MCF 10A (cell line): Measurements from ENCODE around the gene GAS1. TPM values are rescaled to one million over a fixed set of nuclear protein-coding genes. Genes with fewer than 3 reads are reported as not detected.

ENCODE experiments used
- BruUV-seq: library from RNA; stranded (reverse); fragments of 400-500 nt; replicated peaks from 2 replicates; lab custom pipeline; 2021; lab: Mats Ljungman, UMichigan
- CTCF ChIA-PET: fragments of 300-600 bp; sonication (Branson Sonifier 250); formaldehyde crosslinking; extraction: SDS; loops from one replicate; lab custom pipeline; 2021; ENCODE audit warnings: antibody characterized with exemption, inconsistent platforms; lab: Yijun Ruan, JAX
- POLR2A ChIA-PET: fragments of 300-600, 350-650 bp; sonication (Branson Sonifier 250); formaldehyde crosslinking; extraction: SDS; loops from one replicate; lab custom pipeline; 2020; ENCODE audit warnings: antibody characterized with exemption, inconsistent platforms; lab: Yijun Ruan, JAX
- DNase-seq: peaks from one replicate; pipeline ENCODE4 v3.0.0-alpha.2; 2018; ENCODE audit not compliant: unreplicated experiment
- H3K27ac Mint-ChIP-seq: one replicate; pipeline ENCODE4 v1.8.0; 2022; ENCODE audit warnings: mild to moderate bottlenecking, low read depth, mixed read lengths; ENCODE audit not compliant: unreplicated experiment
- H3K27me3 Mint-ChIP-seq: one replicate; pipeline ENCODE4 v1.8.0; 2022; ENCODE audit warnings: mixed read lengths; ENCODE audit not compliant: insufficient read depth, unreplicated experiment
- H3K36me3 Mint-ChIP-seq: one replicate; pipeline ENCODE4 v1.8.0; 2022; ENCODE audit warnings: mild to moderate bottlenecking, moderate library complexity, mixed read lengths; ENCODE audit not compliant: insufficient read depth, unreplicated experiment
- H3K4me1 Mint-ChIP-seq: one replicate; pipeline ENCODE4 v1.8.0; 2022; ENCODE audit warnings: mixed read lengths; ENCODE audit not compliant: insufficient read depth, unreplicated experiment
- H3K4me3 Mint-ChIP-seq: one replicate; pipeline ENCODE4 v1.8.0; 2022; ENCODE audit warnings: mild to moderate bottlenecking, moderate library complexity, mixed read lengths; ENCODE audit not compliant: unreplicated experiment
- H3K9me3 Mint-ChIP-seq: one replicate; pipeline ENCODE4 v1.8.0; 2022; ENCODE audit warnings: mixed read lengths; ENCODE audit not compliant: unreplicated experiment
- CTCF ChIP-seq: fragments of 200-600 bp; IDR thresholded peaks from one replicate; pipeline ENCODE4 v1.8.0; 2022; ENCODE audit warnings: antibody characterized with exemption, mild to moderate bottlenecking; ENCODE audit not compliant: unreplicated experiment
- intact Hi-C: fragments of 100-400 bp; cut with micrococcal nuclease; formaldehyde crosslinking; loops from 2 replicates; pipeline ENCODE4 v1.14.1; 2022
- total RNA-seq: library from RNA; stranded (reverse); gene quantifications from 2 replicates; pipeline ENCODE4 v1.2.3, GENCODE V29; 2022

Gene GAS1
- total RNA-seq, 1 experiment from 2014 or later = 11.4 TPM

GRCh38 chr9:86975606-86976005 lies 28.3 kb upstream of the GAS1 start:
- Mint-ChIP-seq H3K27me3 (no peaks in the 10 kb centered on the region), H3K9me3 (no peaks in the 10 kb centered on the region), H3K27ac (no peak overlapping the region), H3K4me1 (peaks cover 33% of the 10 kb centered on the region), H3K36me3 (peaks cover 6% of the 10 kb centered on the region), H3K4me3 (no peak overlapping the region)
- ChIA-PET CTCF (interaction anchor here (3.1 kb wide), 1 partner anchor 27 kb away, joined by 10 read pairs; no protein-coding TSS in a partner anchor), POLR2A (interaction anchor here (0.6 to 4.9 kb wide), 2 partner anchors 8 to 17 kb away, joined by 3 to 14 read pairs; no protein-coding TSS in a partner anchor)
- intact Hi-C loops = no loop called here
- BruUV-seq = no TSS peak
- no peak for DNase-seq
- TF ChIP-seq CTCF = no peak

GRCh38 chr9:86975036-86975435 lies 27.7 kb upstream of the GAS1 start:
- no peak for DNase-seq
- no peak for TF ChIP-seq CTCF
- Mint-ChIP-seq H3K9me3 (no peaks in the 10 kb centered on the region), H3K27ac (no peak overlapping the region), H3K27me3 (no peaks in the 10 kb centered on the region), H3K36me3 (peaks cover 6% of the 10 kb centered on the region), H3K4me3 (no peak overlapping the region), H3K4me1 (peaks cover 33% of the 10 kb centered on the region)
- ChIA-PET POLR2A (interaction anchor here (0.5 to 4.9 kb wide), 4 partner anchors 9 to 623 kb away, joined by 3 to 14 read pairs (median 3); no protein-coding TSS in a partner anchor), CTCF (interaction anchor here (0.7 to 3.1 kb wide), 2 partner anchors 26 to 183 kb away, joined by 3 to 10 read pairs; no protein-coding TSS in a partner anchor)
- intact Hi-C loops = no loop called here
- BruUV-seq = no TSS peak

- intact Hi-C loops = no loop called here
- BruUV-seq = no TSS peak
- Mint-ChIP-seq H3K4me1 (peaks cover 27% of the 10 kb centered on the region), H3K27me3 (no peaks in the 10 kb centered on the region), H3K4me3 (no peak overlapping the region), H3K27ac (no peak overlapping the region), H3K36me3 (peaks cover 6% of the 10 kb centered on the region), H3K9me3 (no peaks in the 10 kb centered on the region)
- no peak for DNase-seq
- no peak for TF ChIP-seq CTCF
- ChIA-PET POLR2A (interaction anchor here (0.5 to 4.9 kb wide), 3 partner anchors 8 to 16 kb away, joined by 3 to 14 read pairs (median 3); no protein-coding TSS in a partner anchor), CTCF (interaction anchor here (0.7 to 3.1 kb wide), 2 partner anchors 25 to 183 kb away, joined by 3 to 10 read pairs; no protein-coding TSS in a partner anchor)
These were observed 27.1 kb upstream of the GAS1 start for GRCh38 chr9:86974421-86974820.

- no TSS peak for BruUV-seq
- intact Hi-C loops = no loop called here
- POLR2A ChIA-PET = interaction anchor here (2.1 to 4.9 kb wide), 2 partner anchors 8 to 13 kb away, joined by 6 to 14 read pairs; no protein-coding TSS in a partner anchor
These were observed 24.4 kb upstream of the GAS1 start for GRCh38 chr9:86971742-86972141.

More at GRCh38 chr9:86971742-86972141, 24.4 kb upstream of the GAS1 start:
- Mint-ChIP-seq H3K9me3 (no peaks in the 10 kb centered on the region), H3K4me1 (peaks cover 11% of the 10 kb centered on the region), H3K36me3 (no peaks in the 10 kb centered on the region), H3K27me3 (no peaks in the 10 kb centered on the region), H3K27ac (no peak overlapping the region), H3K4me3 (no peak overlapping the region)
- no peak for TF ChIP-seq CTCF
- DNase-seq = no peak
- CTCF ChIA-PET = no interaction called here
